ENCODE results near the gene IGF2BP2.

Gene IGF2BP2

DNA sequence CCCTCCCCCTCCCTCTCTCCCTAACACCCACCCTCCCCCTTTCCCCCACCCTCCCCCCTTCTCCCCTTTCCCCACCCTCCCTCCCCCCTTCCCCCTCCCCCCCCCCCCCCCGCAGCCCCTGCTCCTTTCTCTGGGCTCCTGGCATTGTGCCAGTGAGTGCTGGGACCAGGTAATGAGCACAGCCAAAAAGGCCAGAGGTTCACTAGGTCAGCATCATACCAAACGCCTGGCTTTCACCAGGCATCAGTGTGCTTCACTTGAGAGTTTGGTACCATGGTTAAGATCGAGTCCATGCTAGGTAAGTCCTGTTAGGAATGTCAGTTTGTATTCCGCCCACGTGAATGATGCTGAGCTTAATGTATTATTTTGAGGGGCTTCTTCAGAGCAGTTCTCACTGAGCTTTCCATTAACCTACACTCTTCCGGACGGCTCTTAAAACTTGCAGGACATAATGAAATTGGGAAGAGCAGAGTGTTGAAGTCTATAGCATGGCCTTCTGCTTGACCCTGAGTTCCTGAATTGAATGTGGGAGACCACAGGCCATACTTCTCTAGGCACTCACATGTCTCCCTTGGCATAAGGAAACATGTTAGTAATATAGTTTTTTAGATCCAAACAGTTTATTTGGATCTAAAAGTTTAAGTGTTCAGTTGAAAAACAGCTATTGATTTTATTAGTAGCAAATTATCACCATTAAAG lies 193.2 kb downstream of the IGF2BP2 start:
- no peak for DNase-seq

DNA sequence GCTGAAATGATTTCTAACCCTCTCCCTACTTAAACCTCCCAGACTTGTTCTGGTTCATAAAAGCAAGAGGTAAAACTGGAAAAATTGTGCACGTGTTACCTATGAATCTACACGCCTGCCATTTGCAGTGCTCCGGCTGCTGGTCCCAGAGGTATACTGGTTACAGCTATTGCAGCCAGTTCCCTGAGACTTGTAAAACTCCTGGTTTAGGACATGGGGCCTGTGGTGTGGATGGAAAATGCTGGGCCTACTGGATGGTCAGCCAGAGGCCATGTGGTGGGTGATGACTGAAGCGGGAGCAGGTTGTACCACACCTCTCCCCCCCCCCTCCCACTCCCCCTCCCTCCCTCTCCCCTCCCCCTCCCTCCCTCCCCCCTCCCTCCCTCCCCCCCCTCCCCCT lies 193.7 kb downstream of the IGF2BP2 start:
- DNase-seq: no peak

DNA sequence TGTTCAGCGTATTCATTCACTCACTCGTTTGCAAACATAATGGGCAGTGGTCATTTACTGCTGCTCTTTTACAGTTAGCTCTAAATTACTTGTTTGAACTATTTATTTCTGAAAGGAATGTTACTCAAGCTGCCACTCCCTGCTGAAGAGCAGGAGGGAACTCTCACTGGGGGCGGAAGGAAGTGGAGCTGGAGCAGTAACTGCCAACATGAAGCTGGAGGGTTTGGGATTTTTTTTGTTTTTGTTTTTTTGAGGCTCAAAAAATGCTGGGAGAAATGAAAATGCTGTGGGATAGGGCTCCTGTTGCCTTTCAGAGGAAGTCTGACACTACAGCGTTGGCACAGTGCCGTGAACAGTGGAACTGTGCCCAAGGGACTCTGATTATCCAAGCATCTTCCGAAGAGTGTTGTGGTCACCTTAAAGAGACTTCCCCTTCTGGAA lies 194.6 kb downstream of the IGF2BP2 start:
- DNase-seq: no peak

DNA sequence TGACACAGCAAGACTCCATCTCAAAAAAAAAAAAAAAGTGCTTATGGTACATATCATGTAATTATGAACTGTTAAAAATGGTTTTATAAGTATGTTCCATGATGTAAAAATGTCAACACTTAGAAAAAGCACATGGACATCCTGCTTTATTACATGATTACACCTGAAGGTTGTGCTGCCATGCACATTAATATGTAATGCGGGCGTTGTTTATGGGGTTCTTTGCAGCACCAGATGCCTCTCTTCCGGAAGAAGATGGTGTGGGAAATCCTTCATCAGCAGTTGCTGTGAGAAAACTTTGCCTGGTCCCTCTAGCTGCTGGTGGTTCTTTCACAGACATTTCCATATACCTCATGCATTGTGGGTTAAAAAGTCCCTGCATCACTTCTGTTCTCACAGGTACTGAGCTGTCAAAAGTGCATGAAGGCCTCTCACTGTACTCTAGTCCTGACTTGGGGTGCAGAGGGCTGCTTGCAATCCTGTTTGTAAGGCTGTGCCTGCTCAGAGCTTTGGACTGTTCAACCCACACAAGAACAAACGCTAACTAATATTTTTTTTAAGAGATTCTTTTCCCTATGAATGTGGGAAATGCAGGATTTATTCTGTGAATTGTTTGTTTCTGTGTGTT lies 195.2 kb downstream of the IGF2BP2 start:
- no peak for DNase-seq

DNA sequence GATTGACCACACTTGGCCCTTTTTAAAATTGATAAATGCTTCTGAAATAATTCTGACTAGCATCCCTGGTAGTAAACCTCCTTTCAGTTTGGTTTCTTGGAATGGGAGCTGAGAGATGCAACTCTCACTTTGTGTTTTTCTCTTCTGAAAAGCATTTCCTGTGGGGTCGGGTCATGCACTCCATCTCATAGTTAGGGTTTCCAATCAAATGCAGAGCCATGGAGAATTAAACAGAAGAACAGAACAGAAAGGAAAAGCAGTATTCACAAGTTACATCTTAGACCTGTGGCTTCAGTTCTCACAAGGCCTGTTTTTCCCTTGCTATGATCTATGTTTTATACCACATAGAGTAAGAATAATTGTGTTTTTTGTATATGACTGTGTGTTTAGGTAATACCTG lies 199.1 kb downstream of the IGF2BP2 start:
- no peak for DNase-seq

DNA sequence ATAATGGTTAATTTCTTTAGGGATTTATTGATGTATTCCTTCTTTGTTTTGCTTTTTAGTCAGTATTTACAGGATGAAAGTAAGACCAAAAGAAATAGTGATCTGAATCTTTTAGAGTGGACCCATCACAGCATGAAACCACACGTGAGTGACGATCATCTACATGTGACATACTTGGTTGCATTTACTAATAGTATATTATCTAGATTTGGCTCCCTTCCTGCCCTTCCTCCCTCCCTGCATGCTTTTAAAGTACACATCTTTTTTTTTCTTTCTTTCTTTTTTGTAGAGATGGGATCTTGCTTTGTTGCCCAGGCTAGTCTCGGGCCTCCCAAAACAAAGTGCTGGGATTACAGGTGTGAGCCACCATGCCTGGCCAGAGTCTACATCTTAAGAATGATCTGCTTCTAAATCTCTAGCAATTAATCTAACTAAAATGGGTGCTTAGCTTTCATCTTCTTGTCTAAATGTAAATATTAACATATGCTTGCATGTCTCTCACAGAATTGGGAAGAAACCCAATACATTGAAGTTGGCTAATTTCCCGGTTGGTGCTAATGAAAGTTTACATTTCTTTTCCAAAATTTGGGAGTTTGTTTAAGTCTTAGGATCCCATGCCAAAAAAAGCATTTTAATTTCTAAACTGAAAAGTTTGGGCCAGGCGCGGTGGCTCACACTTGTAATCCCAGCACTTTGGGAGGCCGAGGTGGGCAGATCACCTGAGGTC lies 200.7 kb downstream of the IGF2BP2 start:
- no peak for DNase-seq

DNA sequence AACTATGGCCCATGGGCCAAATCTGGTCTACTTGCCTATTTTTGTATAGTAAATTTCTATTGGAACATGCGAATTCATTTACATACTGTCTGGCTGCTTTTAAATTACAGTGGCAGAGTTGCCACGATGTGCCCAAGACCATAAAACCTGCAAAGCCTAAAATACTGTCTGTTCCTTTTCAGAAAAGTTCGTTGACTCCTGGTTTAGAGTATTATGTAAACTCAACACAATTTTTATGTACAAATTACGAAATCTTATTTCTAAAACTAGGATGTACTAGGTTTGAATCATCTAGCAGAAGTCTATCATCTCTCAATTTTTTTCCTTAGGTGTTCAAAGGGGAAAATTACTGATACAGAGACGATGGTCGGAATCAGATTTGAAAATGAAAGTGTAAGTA lies 211.8 kb downstream of the IGF2BP2 start:
- DNase-seq: no peak

DNA sequence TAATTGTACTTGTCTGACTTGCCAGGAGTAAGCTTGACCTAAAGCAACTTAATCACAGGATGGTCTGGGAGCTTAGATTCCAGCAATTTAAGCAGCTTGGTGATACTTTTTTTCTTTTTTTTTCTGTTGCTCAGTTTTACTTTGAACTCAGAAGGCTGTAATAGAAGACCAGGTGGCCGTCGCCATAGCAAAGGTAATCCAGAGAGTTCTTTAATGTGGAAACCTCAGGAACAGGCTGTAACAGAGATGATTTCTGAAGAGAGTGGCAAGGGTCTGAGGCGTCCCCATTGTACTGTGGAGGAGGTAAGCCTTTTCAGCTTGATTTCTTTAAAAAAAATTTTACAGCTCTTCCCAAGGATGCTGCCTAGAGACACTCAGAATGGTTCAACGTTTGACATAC lies 218.6 kb downstream of the IGF2BP2 start:
- no peak for DNase-seq

DNA sequence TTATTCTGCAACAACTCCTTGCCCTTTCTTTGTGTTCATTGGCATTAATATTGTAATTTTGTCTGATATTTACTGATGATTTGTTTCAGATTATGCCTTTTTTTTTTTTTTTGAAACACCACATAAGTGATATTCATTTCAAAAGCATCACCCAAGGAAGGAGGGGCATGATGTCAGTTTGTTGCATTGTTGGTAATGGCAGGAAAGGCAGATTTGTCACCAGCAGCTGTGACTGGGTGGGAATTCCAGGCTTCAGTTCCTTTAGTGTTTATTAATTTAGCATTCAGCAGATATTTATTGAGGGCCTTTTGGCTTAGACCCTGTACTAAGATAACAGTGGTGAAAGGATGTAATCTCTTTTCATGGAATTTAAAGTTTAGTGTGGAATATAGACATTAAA lies 219.3 kb downstream of the IGF2BP2 start:
- DNase-seq: no peak

DNA sequence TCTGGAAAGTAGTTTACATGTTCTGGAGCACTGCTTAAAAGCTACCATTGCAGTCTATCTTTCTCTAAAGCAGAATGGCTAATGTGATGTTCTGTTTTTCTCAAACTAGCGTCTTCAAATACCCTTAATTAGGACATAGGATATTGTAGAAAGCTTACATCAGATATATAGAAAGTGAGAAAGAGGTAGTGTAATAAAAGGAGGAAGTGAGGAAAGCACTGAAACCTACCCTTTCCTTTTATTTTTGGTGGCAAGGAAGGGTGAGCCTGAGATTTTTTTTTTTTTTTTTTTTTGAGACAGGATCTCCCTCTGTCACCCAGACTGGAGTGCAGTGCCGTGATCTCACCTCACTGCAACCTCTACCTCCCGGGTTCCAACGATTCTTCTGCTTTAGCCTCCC lies 229.3 kb downstream of the IGF2BP2 start:
- no peak for DNase-seq

DNA sequence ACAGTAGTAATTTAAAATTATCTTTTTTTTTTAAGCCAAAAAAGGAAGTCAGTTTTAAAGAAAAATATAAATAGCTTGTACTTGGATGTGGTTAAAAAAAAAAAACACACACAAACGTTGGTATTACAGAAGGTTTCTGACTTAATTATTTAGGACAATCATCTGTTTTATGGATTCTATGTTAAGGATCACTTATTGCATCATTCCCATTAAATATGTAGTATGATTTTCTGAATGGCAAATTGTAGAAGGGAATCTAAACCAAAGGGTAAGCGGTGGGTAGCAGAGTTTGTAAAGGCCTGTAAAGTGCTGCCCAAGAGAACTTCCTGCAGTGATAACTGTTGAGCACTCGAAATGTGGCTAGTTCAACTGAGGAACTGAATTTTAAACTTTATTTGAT lies 230.8 kb downstream of the IGF2BP2 start:
- no peak for DNase-seq
